DND-41 (cell line): Measurements from ENCODE around the gene SERTAD4.
"Not testable (repeated sequence)": the region's sequence is repeated elsewhere in the genome, so short reads cannot be mapped to it uniquely, and the experiment has no call there.

Source experiments
- ATAC-seq: fragments of 200-7000 bp; cut with Tn5 transposase; 3 replicates; pipeline ENCODE4 v1.9.1; 2021; ENCODE audit warnings: low read depth; ENCODE audit not compliant: insufficient read depth
- DNase-seq: peaks from one replicate; pipeline ENCODE4 v3.0.0-alpha.2; 2020
- H2AFZ ChIP-seq: 2 replicates; pipeline ENCODE4 v1.6.0; 2012; ENCODE audit warnings: low read depth, low read length
- H3K27ac ChIP-seq: 2 replicates; pipeline ENCODE4 v1.5.1; 2012; ENCODE audit warnings: low read length, inconsistent platforms
- H3K27me3 ChIP-seq: fragments of 200-600 bp; sonication (generic); 2 replicates; pipeline ENCODE4 v1.6.0; 2012; ENCODE audit warnings: low read length, mild to moderate bottlenecking, inconsistent platforms; ENCODE audit not compliant: insufficient read depth, poor library complexity
- H3K36me3 ChIP-seq: 2 replicates; pipeline ENCODE4 v1.5.1; 2012; ENCODE audit warnings: low read length, inconsistent platforms; ENCODE audit not compliant: insufficient read depth
- H3K4me1 ChIP-seq: 2 replicates; pipeline ENCODE4 v1.5.1; 2012; ENCODE audit warnings: mild to moderate bottlenecking, low read length; ENCODE audit not compliant: insufficient read depth
- H3K4me2 ChIP-seq: 2 replicates; pipeline ENCODE4 v1.6.0; 2012; ENCODE audit warnings: mild to moderate bottlenecking, moderate library complexity, low read length, inconsistent platforms; ENCODE audit not compliant: insufficient read depth
- H3K4me3 ChIP-seq, 2 experiments: fragments of 200-600 bp in 1 of 2; shearing (Covaris generic) in 1 of 2; 2 replicates each; pipeline ENCODE4 v1.5.1; 2012 to 2016; ENCODE audit warnings: inconsistent platforms in 2 of 2, low read length in 2 of 2, mild to moderate bottlenecking in 2 of 2, low read depth in 1 of 2, moderate library complexity in 1 of 2
- H3K79me2 ChIP-seq: 2 replicates; pipeline ENCODE4 v1.6.0; 2012; ENCODE audit warnings: low read length, inconsistent platforms; ENCODE audit not compliant: insufficient read depth
- H3K9ac ChIP-seq: 2 replicates; pipeline ENCODE4 v1.6.0; 2012; ENCODE audit warnings: low read depth, mild to moderate bottlenecking, inconsistent platforms, low read length, moderate library complexity
- H3K9me3 ChIP-seq: 2 replicates; pipeline ENCODE4 v1.5.1; 2012; ENCODE audit warnings: low read length, moderate library complexity, mild to moderate bottlenecking, inconsistent platforms; ENCODE audit not compliant: insufficient read depth, severe bottlenecking
- H4K20me1 ChIP-seq: 2 replicates; pipeline ENCODE4 v1.6.0; 2012; ENCODE audit warnings: low read length; ENCODE audit not compliant: insufficient read depth
- EZH2 ChIP-seq: IDR thresholded peaks from 3 replicates; pipeline ENCODE4 v1.6.1; 2012; ENCODE audit warnings: borderline replicate concordance, low read depth, mild to moderate bottlenecking, moderate library complexity, low read length, inconsistent platforms; ENCODE audit not compliant: severe bottlenecking
- TF ChIP-seq, protein P1 (sequence below): IDR thresholded peaks from 2 replicates; pipeline ENCODE4 v1.5.1; 2012; ENCODE audit warnings: borderline replicate concordance, low read length, moderate library complexity, mild to moderate bottlenecking; ENCODE audit not compliant: poor library complexity, severe bottlenecking; ENCODE audit errors: extremely low read depth

Gene SERTAD4

DNA sequence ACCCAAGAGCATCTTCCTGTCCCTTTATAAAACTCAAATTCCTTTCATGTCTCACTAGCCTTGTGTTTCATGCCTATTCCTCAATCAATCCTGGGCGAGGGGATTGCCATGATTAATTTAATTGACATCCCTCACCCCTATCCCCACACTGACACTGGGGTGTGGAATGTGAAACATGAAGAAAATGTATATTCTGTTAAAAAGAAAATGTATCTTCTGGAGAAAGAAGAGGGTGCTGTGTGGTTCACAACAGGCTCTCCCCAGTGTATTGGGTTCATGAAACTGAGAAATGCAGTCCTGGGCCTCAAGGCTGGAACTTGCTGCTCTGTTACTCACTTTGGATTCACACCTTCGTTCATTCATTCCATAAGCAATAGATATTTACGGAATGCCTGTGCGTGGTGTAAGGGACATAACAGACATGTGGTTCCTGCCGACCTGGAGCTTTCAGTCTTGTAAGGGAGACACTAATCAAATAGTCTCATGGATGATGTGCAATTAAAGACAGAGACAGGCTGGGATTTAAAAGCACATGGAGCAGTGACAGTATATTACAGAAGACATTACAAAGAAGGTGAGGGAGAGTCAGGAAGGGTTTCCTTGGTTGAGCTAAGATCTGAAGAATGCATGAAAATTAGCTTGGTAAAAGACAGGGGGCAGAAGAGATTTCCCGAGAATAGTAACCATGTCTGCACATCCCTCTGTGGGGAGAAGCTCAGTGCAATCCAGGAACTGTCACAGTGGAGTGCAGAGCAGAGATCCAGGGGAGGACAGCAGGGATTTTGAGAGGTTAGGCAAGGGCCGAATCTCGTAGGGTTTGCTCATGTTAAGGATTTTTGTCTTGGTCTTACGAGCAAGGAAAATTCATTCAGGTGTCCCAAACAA lies 32.1 kb downstream of the SERTAD4 start:
- H3K4me1 ChIP-seq: no peaks in the 10 kb centered on the region
- H3K36me3 ChIP-seq: no peaks in the 10 kb centered on the region
- no peak overlapping the region for H3K4me3 ChIP-seq
- ATAC-seq (no peak), DNase-seq (no peak)
- no peak overlapping the region for H3K27ac ChIP-seq
- H3K9ac ChIP-seq: no peak overlapping the region
- H3K9me3 ChIP-seq: no peaks in the 10 kb centered on the region
- no peak overlapping the region for H2AFZ ChIP-seq
- TF ChIP-seq, protein P1, sequence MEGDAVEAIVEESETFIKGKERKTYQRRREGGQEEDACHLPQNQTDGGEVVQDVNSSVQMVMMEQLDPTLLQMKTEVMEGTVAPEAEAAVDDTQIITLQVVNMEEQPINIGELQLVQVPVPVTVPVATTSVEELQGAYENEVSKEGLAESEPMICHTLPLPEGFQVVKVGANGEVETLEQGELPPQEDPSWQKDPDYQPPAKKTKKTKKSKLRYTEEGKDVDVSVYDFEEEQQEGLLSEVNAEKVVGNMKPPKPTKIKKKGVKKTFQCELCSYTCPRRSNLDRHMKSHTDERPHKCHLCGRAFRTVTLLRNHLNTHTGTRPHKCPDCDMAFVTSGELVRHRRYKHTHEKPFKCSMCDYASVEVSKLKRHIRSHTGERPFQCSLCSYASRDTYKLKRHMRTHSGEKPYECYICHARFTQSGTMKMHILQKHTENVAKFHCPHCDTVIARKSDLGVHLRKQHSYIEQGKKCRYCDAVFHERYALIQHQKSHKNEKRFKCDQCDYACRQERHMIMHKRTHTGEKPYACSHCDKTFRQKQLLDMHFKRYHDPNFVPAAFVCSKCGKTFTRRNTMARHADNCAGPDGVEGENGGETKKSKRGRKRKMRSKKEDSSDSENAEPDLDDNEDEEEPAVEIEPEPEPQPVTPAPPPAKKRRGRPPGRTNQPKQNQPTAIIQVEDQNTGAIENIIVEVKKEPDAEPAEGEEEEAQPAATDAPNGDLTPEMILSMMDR: peak; percentile 16
- TF ChIP-seq EZH2: no peak
- H3K79me2 ChIP-seq: no peaks in the 10 kb centered on the region
- peaks cover 4% of the 10 kb centered on the region for H3K27me3 ChIP-seq
- no peaks in the 10 kb centered on the region for H4K20me1 ChIP-seq
- H3K4me2 ChIP-seq: no peak overlapping the region

DNA sequence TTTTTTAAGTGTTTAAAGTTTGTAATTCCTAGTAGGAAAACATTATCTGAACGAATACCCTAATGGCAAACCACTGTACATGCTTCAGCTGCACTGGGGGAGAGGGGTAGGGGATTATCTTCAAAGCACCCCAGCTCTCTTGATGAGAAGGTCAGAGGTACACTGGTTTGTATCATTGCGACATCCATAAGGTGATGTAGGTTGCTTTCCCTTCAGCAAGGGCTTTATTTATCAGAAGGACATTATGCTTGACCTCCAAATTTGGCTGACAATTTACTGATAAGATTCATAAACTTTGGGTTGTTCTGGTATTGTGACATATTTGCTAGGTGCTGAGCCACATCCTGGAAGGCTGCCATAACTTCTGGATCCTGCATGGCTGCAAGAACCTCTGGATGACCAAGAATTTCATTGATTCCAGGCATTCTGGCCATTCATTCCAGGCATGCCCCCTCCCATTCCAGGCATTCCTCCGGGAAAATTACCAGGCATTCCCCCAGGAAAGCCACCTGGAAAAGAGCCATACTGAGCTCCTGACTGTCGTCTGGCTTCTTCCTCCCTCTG lies 32.9 kb downstream of the SERTAD4 start:
- H3K27ac ChIP-seq, ATAC-seq, DNase-seq: not testable (repeated sequence)

DNA sequence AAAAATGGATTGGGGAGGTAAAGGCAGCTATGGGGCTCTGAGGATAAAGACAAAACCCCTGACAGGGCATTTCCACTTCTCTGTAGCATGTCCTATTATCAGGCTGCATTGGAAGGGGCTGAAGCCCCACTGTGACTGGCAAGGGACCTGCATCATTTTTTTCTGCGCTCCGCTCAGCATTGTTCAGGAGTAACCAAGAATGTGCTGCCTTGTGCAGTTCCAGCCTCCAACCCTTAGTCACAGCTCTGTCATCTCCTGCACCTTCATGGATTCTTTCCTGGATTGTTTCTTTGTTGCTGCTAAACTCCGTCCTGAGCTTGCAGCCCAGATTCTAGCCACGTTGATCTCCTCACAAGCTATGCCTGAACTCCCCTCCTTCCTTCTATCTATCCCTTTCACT lies 37.4 kb downstream of the SERTAD4 start:
- Histone ChIP-seq H3K9ac (no peak overlapping the region), H3K36me3 (no peaks in the 10 kb centered on the region), H3K79me2 (no peaks in the 10 kb centered on the region), H3K4me1 (no peaks in the 10 kb centered on the region), H3K27me3 (peaks cover 7% of the 10 kb centered on the region), H4K20me1 (no peaks in the 10 kb centered on the region), H3K4me2 (no peak overlapping the region), H3K27ac (no peak overlapping the region), H3K9me3 (no peaks in the 10 kb centered on the region), H3K4me3 (no peak overlapping the region), H2AFZ (no peak overlapping the region)
- no peak for DNase-seq
- no peak for ATAC-seq
- TF ChIP-seq, protein P1: no peak
- TF ChIP-seq EZH2: no peak

More for the DNA sequence above, 32.9 kb downstream of the SERTAD4 start:
- not testable (repeated sequence) for H3K4me2 ChIP-seq, H4K20me1 ChIP-seq, H2AFZ ChIP-seq, H3K9me3 ChIP-seq, H3K79me2 ChIP-seq, H3K9ac ChIP-seq, H3K27me3 ChIP-seq, H3K4me3 ChIP-seq, H3K4me1 ChIP-seq, H3K36me3 ChIP-seq

GRCh38 chr1:210272666-210273065 lies 40.1 kb downstream of the SERTAD4 start:
- no peak overlapping the region for H2AFZ ChIP-seq
- H3K9ac ChIP-seq: no peak overlapping the region
- no peaks in the 10 kb centered on the region for H3K4me1 ChIP-seq
- H3K9me3 ChIP-seq: no peaks in the 10 kb centered on the region
- ATAC-seq (no peak), DNase-seq (no peak)
- no peaks in the 10 kb centered on the region for H3K79me2 ChIP-seq
- no peak overlapping the region for H3K4me3 ChIP-seq
- TF ChIP-seq, protein P1: no peak
- no peak for TF ChIP-seq EZH2
- H3K4me2 ChIP-seq: no peak overlapping the region
- H4K20me1 ChIP-seq: no peaks in the 10 kb centered on the region
- H3K27me3 ChIP-seq: peaks cover 7% of the 10 kb centered on the region
- no peak overlapping the region for H3K27ac ChIP-seq
- H3K36me3 ChIP-seq: no peaks in the 10 kb centered on the region
